ENCODE data around the gene C1orf115.

The C1orf115 gene

DNA sequence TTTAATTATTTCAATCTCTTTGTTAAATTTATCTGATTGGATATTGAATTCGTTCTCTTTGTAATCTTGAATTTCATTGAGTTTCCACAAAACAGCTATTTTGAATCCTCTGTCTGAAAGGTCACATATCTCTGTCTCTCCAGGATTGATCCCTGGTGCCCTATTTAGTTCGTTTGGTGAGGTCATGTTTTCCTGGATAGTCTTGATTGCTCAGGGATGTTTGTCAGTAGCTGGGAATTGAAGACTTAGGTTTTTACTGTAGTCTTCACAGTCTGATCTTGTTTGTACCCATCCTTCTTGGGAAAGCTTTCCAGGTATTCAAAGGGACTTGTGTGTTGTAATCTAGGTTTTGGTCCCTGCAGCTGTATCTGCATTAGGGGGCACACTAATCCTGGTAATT is 51.2 kb downstream of the C1orf115 start:
- no peak overlapping the region for H3K9ac ChIP-seq (ENCODE audit: low read length)
- H3K9me2 ChIP-seq (replicated peaks; ENCODE audit: insufficient read depth, low read length), result no peaks in the 10 kb centered on the region
- H3F3A ChIP-seq (ENCODE audit: insufficient read depth), result no peaks in the 10 kb centered on the region
- H4K20me1 ChIP-seq (ENCODE audit: low read depth, low read length), result no peaks in the 10 kb centered on the region
- H3K4me2 ChIP-seq (ENCODE audit: low read depth, low read length, poor library complexity, severe bottlenecking), result no peak overlapping the region
- no peaks in the 10 kb centered on the region for H3K9me3 ChIP-seq (ENCODE audit: insufficient read depth, low read length)
- no peak overlapping the region for H2AFZ ChIP-seq (ENCODE audit: low read depth, low read length, severe bottlenecking)
- H3K27ac ChIP-seq (ENCODE audit: low read depth, low read length), result no peak overlapping the region
- no peaks in the 10 kb centered on the region for H3K36me3 ChIP-seq (ENCODE audit: low read length)
- TF ChIP-seq, protein P1, sequence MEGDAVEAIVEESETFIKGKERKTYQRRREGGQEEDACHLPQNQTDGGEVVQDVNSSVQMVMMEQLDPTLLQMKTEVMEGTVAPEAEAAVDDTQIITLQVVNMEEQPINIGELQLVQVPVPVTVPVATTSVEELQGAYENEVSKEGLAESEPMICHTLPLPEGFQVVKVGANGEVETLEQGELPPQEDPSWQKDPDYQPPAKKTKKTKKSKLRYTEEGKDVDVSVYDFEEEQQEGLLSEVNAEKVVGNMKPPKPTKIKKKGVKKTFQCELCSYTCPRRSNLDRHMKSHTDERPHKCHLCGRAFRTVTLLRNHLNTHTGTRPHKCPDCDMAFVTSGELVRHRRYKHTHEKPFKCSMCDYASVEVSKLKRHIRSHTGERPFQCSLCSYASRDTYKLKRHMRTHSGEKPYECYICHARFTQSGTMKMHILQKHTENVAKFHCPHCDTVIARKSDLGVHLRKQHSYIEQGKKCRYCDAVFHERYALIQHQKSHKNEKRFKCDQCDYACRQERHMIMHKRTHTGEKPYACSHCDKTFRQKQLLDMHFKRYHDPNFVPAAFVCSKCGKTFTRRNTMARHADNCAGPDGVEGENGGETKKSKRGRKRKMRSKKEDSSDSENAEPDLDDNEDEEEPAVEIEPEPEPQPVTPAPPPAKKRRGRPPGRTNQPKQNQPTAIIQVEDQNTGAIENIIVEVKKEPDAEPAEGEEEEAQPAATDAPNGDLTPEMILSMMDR (IDR thresholded peaks at IDR 0.05; ENCODE audit: insufficient read depth, low read length, poor library complexity, severe bottlenecking), result no peak
- no peak for TF ChIP-seq EZH2phosphoT487 (conservative IDR thresholded peaks at IDR 0.05; ENCODE audit: low read length)
- no peaks in the 10 kb centered on the region for H3K27me3 ChIP-seq (ENCODE audit: low read length)
- no peaks in the 10 kb centered on the region for H3K79me2 ChIP-seq (ENCODE audit: insufficient read depth, low read length)
- H3K4me3 ChIP-seq (ENCODE audit: insufficient read depth, low read length, poor library complexity, severe bottlenecking), result no peak overlapping the region

DNA sequence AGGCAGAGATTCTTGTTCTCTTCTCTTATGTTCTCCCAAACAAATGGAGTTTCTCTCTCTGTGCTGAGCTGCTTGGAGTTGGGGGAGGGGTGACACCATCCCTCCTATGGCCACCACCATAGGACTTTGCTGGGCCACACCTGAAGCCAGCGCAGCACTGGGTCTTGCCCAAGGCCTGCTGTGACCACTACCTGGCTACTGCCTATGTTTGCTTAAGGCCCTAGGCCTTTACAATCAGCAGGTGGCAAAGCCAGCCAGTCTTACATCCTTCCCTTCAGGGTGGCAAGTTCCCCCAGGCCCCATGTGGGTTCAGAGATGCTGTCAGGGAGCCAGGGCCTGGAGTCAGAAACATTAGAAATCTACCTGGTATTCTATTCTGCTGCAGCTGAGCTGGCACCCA is 51.7 kb downstream of the C1orf115 start:
- Histone ChIP-seq H3K79me2 (ENCODE audit: insufficient read depth, low read length) (no peaks in the 10 kb centered on the region), H2AFZ (ENCODE audit: low read depth, low read length, severe bottlenecking) (no peak overlapping the region), H3K27me3 (ENCODE audit: low read length) (no peaks in the 10 kb centered on the region), H3F3A (ENCODE audit: insufficient read depth) (no peaks in the 10 kb centered on the region), H3K9me2 (replicated peaks; ENCODE audit: insufficient read depth, low read length) (no peaks in the 10 kb centered on the region), H3K4me2 (ENCODE audit: low read depth, low read length, poor library complexity, severe bottlenecking) (no peak overlapping the region), H3K9me3 (ENCODE audit: insufficient read depth, low read length) (no peaks in the 10 kb centered on the region), H3K36me3 (ENCODE audit: low read length) (no peaks in the 10 kb centered on the region), H3K9ac (ENCODE audit: low read length) (no peak overlapping the region), H3K27ac (ENCODE audit: low read depth, low read length) (no peak overlapping the region), H3K4me3 (ENCODE audit: insufficient read depth, low read length, poor library complexity, severe bottlenecking) (no peak overlapping the region), H4K20me1 (ENCODE audit: low read depth, low read length) (no peaks in the 10 kb centered on the region)
- TF ChIP-seq EZH2phosphoT487 (conservative IDR thresholded peaks at IDR 0.05; ENCODE audit: low read length), result no peak

DNA sequence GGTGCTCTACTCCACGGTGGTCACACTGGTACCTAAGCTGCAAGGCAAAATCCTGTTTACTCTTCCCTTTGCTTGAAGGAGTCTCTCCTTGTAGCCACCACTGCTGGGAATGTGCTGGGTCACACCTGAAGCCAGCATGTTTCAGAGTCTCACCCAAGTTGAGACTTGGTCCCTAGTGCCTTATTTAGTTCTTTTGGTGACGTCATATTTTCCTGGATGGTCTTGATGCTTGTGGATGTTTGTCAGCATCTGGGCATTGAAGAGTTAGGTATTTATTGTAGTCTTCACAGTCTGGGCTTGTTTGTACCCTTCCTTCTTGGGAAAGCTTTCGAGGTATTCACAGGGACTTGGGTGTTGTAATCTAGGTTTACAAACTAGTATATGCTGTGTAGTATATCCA is 52.4 kb downstream of the C1orf115 start:
- H3K9ac ChIP-seq (ENCODE audit: low read length), result no peak overlapping the region
- no peak overlapping the region for H2AFZ ChIP-seq (ENCODE audit: low read depth, low read length, severe bottlenecking)
- no peaks in the 10 kb centered on the region for H3K79me2 ChIP-seq (ENCODE audit: insufficient read depth, low read length)
- no peak overlapping the region for H3K4me3 ChIP-seq (ENCODE audit: insufficient read depth, low read length, poor library complexity, severe bottlenecking)
- no peak overlapping the region for H3K27ac ChIP-seq (ENCODE audit: low read depth, low read length)
- H3K9me3 ChIP-seq (ENCODE audit: insufficient read depth, low read length), result no peaks in the 10 kb centered on the region
- TF ChIP-seq EZH2phosphoT487 (conservative IDR thresholded peaks at IDR 0.05; ENCODE audit: low read length), result no peak
- TF ChIP-seq, protein P1 (IDR thresholded peaks at IDR 0.05; ENCODE audit: insufficient read depth, low read length, poor library complexity, severe bottlenecking), result no peak
- H4K20me1 ChIP-seq (ENCODE audit: low read depth, low read length), result no peaks in the 10 kb centered on the region
- no peaks in the 10 kb centered on the region for H3F3A ChIP-seq (ENCODE audit: insufficient read depth)
- H3K36me3 ChIP-seq (ENCODE audit: low read length), result no peaks in the 10 kb centered on the region
- no peaks in the 10 kb centered on the region for H3K27me3 ChIP-seq (ENCODE audit: low read length)
- no peak overlapping the region for H3K4me2 ChIP-seq (ENCODE audit: low read depth, low read length, poor library complexity, severe bottlenecking)
- no peaks in the 10 kb centered on the region for H3K9me2 ChIP-seq (replicated peaks; ENCODE audit: insufficient read depth, low read length)

DNA sequence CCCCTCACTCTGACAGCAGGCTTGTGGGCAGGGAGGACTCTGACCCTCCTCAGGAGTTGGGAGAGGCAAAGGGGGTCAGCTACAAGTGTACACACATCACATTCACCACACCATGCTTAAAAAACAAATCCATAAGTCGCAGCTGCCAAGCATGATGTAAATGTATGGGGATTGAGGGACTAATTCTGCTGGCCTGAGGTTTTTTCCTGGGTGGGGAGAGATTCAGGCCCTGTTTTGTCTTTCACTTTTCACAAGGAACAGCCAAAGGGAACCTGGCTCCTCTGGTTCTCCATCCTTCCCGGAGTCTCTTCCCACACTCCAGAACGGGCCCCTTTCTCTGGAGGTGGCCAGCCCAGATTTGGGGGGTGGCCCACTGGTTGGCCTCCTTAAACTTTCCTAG is 56.7 kb downstream of the C1orf115 start:
- no peak for TF ChIP-seq EZH2phosphoT487 (conservative IDR thresholded peaks at IDR 0.05; ENCODE audit: low read length)
- TF ChIP-seq, protein P1 (IDR thresholded peaks at IDR 0.05; ENCODE audit: insufficient read depth, low read length, poor library complexity, severe bottlenecking), result no peak
- Histone ChIP-seq H3K9ac (ENCODE audit: low read length) (no peak overlapping the region), H2AFZ (ENCODE audit: low read depth, low read length, severe bottlenecking) (no peak overlapping the region), H3K9me2 (replicated peaks; ENCODE audit: insufficient read depth, low read length) (no peaks in the 10 kb centered on the region), H3K36me3 (ENCODE audit: low read length) (no peaks in the 10 kb centered on the region), H3F3A (ENCODE audit: insufficient read depth) (no peaks in the 10 kb centered on the region), H3K4me2 (ENCODE audit: low read depth, low read length, poor library complexity, severe bottlenecking) (no peak overlapping the region), H4K20me1 (ENCODE audit: low read depth, low read length) (no peaks in the 10 kb centered on the region), H3K27ac (ENCODE audit: low read depth, low read length) (no peak overlapping the region), H3K79me2 (ENCODE audit: insufficient read depth, low read length) (no peaks in the 10 kb centered on the region), H3K27me3 (ENCODE audit: low read length) (no peaks in the 10 kb centered on the region), H3K4me3 (ENCODE audit: insufficient read depth, low read length, poor library complexity, severe bottlenecking) (no peak overlapping the region), H3K9me3 (ENCODE audit: insufficient read depth, low read length) (no peaks in the 10 kb centered on the region)
